Caco-2 (cell line): Measurements from ENCODE around the gene ITPKC. TPM values are rescaled to one million over a fixed set of nuclear protein-coding genes. Genes with fewer than 3 reads are reported as not detected.
A peak's percentile ranks its signal among the peaks of the same experiment; 100 is the strongest.

Experiments
- BruUV-seq: library from RNA; stranded (reverse); fragments of 400-500 nt; replicated peaks from 2 replicates; lab custom pipeline; 2021; lab: Mats Ljungman, UMichigan
- CTCF ChIA-PET: fragments of 300-600 bp; sonication (Branson Sonifier 250); formaldehyde crosslinking; loops from one replicate; lab custom pipeline; 2022; ENCODE audit warnings: antibody characterized with exemption; lab: Charles Lee
- POLR2A ChIA-PET: fragments of 300-600 bp; sonication (Branson Sonifier 250); formaldehyde crosslinking; loops from one replicate; lab custom pipeline; 2022; ENCODE audit warnings: antibody characterized with exemption; lab: Charles Lee
- DNase-seq, 2 experiments: peaks; one replicate each; pipeline versions ENCODE4 v3.0.0 to v3.0.0-alpha.2; 2020 to 2022
- H3K27me3 ChIP-seq: replicated peaks from 2 replicates; pipeline ENCODE4 v1.6.0; 2011; ENCODE audit warnings: low read length; ENCODE audit not compliant: control insufficient read depth, insufficient read depth
- H3K36me3 ChIP-seq: 2 replicates; pipeline ENCODE4 v1.5.1; 2011; ENCODE audit warnings: low read length; ENCODE audit not compliant: control insufficient read depth, insufficient read depth
- H3K4me1 ChIP-seq: fragments of 250-450 bp; sonication (Bioruptor Pico); 2 replicates; pipeline ENCODE4 v1.5.1; 2020; ENCODE audit warnings: mild to moderate bottlenecking
- H3K4me3 ChIP-seq: 2 replicates; pipeline ENCODE4 v1.5.1; 2011; ENCODE audit warnings: low read depth, mild to moderate bottlenecking, control low read depth, low read length
- H3K9me3 ChIP-seq: fragments of 250-450 bp; sonication (Bioruptor Pico); 2 replicates; pipeline ENCODE4 v1.5.1; 2020; ENCODE audit warnings: mild to moderate bottlenecking, moderate library complexity
- H3K27ac Mint-ChIP-seq: one replicate; pipeline ENCODE4 v1.8.0; 2022; ENCODE audit warnings: mixed read lengths; ENCODE audit not compliant: unreplicated experiment
- H3K27me3 Mint-ChIP-seq: one replicate; pipeline ENCODE4 v1.8.0; 2022; ENCODE audit warnings: mixed read lengths; ENCODE audit not compliant: insufficient read depth, unreplicated experiment
- H3K36me3 Mint-ChIP-seq: one replicate; pipeline ENCODE4 v1.8.0; 2022; ENCODE audit warnings: mild to moderate bottlenecking, mixed read lengths; ENCODE audit not compliant: insufficient read depth, unreplicated experiment
- H3K4me1 Mint-ChIP-seq: one replicate; pipeline ENCODE4 v1.8.0; 2022; ENCODE audit warnings: low read depth, mixed read lengths; ENCODE audit not compliant: unreplicated experiment
- H3K4me3 Mint-ChIP-seq: one replicate; pipeline ENCODE4 v1.8.0; 2022; ENCODE audit warnings: mild to moderate bottlenecking, moderate library complexity, mixed read lengths; ENCODE audit not compliant: unreplicated experiment
- H3K9me3 Mint-ChIP-seq: one replicate; pipeline ENCODE4 v1.8.0; 2022; ENCODE audit warnings: mixed read lengths; ENCODE audit not compliant: unreplicated experiment
- intact Hi-C: fragments of 100-400 bp; cut with micrococcal nuclease; formaldehyde crosslinking; loops from one replicate; pipeline ENCODE4 v1.10.0; 2022; ENCODE audit not compliant: unreplicated experiment
- total RNA-seq: library from RNA; stranded (reverse); gene quantifications from 2 replicates; pipeline ENCODE4 v1.2.3, GENCODE V29; 2022
- TF ChIP-seq, protein P1 (sequence below), 2 experiments: fragments of 200-600 bp in 1 of 2; IDR thresholded peaks; 1 replicate in 1 of 2; 2 replicates in 1 of 2; pipeline versions ENCODE4 v1.5.1 to v1.8.0; 2011 to 2022; ENCODE audit warnings: antibody characterized with exemption in 1 of 2, control low read depth in 1 of 2, inconsistent platforms in 1 of 2, low read depth in 1 of 2, low read length in 1 of 2, mild to moderate bottlenecking in 1 of 2, moderate library complexity in 1 of 2; ENCODE audit not compliant: insufficient read depth in 1 of 2, severe bottlenecking in 1 of 2, unreplicated experiment in 1 of 2

ITPKC gene
- total RNA-seq, 1 experiment from 2014 or later, result 31.2 TPM

DNA sequence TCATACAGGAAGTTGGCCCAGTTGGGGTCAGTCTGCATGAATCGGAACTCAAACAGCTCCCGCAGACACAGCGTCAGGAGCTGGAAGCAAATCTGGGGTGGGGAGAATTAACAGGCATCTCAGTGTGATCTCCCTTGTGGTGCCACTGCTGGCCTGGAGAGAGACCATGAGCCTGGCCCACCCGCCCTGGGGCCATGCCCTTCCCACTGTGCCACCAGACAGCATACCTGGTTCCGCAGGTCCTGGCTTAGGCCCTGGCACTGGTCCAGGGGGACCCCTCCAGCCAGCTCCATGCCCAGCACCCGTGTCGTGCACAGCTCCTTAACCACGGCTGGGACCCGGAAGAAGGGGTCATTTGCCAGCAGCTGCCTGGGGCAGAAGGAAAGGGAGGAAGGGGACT lies 16.8 kb upstream of the ITPKC start:
- Histone ChIP-seq H3K27me3 (no peaks in the 10 kb centered on the region), H3K9me3 (no peaks in the 10 kb centered on the region), H3K4me3 (no peak overlapping the region), H3K36me3 (peaks cover 7% of the 10 kb centered on the region), H3K4me1 (no peaks in the 10 kb centered on the region)
- DNase-seq, result no peak
- H3K27me3 Mint-ChIP-seq, result no peaks in the 10 kb centered on the region
- intact Hi-C loops, result no loop called here
- BruUV-seq, result no TSS peak
- CTCF ChIA-PET, result no interaction called here
- no peak overlapping the region for H3K27ac Mint-ChIP-seq
- TF ChIP-seq, protein P1, sequence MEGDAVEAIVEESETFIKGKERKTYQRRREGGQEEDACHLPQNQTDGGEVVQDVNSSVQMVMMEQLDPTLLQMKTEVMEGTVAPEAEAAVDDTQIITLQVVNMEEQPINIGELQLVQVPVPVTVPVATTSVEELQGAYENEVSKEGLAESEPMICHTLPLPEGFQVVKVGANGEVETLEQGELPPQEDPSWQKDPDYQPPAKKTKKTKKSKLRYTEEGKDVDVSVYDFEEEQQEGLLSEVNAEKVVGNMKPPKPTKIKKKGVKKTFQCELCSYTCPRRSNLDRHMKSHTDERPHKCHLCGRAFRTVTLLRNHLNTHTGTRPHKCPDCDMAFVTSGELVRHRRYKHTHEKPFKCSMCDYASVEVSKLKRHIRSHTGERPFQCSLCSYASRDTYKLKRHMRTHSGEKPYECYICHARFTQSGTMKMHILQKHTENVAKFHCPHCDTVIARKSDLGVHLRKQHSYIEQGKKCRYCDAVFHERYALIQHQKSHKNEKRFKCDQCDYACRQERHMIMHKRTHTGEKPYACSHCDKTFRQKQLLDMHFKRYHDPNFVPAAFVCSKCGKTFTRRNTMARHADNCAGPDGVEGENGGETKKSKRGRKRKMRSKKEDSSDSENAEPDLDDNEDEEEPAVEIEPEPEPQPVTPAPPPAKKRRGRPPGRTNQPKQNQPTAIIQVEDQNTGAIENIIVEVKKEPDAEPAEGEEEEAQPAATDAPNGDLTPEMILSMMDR (IDR thresholded peaks at IDR 0.05; ENCODE audit: insufficient read depth in 1 of 2, low read depth in 1 of 2, low read length in 1 of 2, severe bottlenecking in 1 of 2, unreplicated experiment in 1 of 2), result no peak
- peaks cover 30% of the 10 kb centered on the region for H3K36me3 Mint-ChIP-seq
- no peaks in the 10 kb centered on the region for H3K4me1 Mint-ChIP-seq
- H3K4me3 Mint-ChIP-seq, result no peak overlapping the region
- POLR2A ChIA-PET, result no interaction called here
- no peaks in the 10 kb centered on the region for H3K9me3 Mint-ChIP-seq

DNA sequence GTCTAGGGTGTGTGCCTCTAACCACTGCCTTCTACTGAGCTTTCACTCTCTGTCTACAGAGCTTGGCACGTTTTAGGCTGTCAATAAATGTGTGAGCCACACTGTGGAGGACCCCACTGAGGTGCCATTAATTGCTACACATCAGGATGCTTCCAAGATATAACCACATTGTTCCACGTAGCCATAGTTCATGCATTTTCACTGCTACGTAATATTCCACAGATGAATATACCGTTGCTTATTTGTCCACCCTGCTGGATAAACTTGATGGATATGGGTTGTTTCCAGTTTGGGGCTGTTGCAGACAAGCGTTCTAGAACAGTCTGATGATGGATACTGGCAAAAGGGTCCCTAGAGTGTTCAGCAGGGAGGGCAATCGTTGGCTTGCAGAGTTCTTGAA lies 15.2 kb upstream of the ITPKC start:
- no peak overlapping the region for H3K4me3 ChIP-seq
- Mint-ChIP-seq H3K27ac (no peak overlapping the region), H3K4me1 (no peaks in the 10 kb centered on the region), H3K4me3 (no peak overlapping the region), H3K36me3 (peaks cover 30% of the 10 kb centered on the region), H3K9me3 (no peaks in the 10 kb centered on the region), H3K27me3 (no peaks in the 10 kb centered on the region)
- H3K36me3 ChIP-seq, result peaks cover 7% of the 10 kb centered on the region
- POLR2A ChIA-PET, result interaction anchor here (1.1 to 1.2 kb wide), 2 partner anchors 11 to 16 kb away, joined by 3 to 5 read pairs; partner anchors contain the start of genes ITPKC and NUMBL
- no peaks in the 10 kb centered on the region for H3K9me3 ChIP-seq
- H3K27me3 ChIP-seq, result no peaks in the 10 kb centered on the region
- intact Hi-C loops, result no loop called here
- no peaks in the 10 kb centered on the region for H3K4me1 ChIP-seq
- TF ChIP-seq, protein P1 (IDR thresholded peaks at IDR 0.05; ENCODE audit: insufficient read depth in 1 of 2, low read depth in 1 of 2, low read length in 1 of 2, severe bottlenecking in 1 of 2, unreplicated experiment in 1 of 2), result no peak
- CTCF ChIA-PET, result interaction anchor here (0.6 to 1.1 kb wide), 3 partner anchors 11 to 375 kb away, joined by 5 to 7 read pairs (median 5); partner anchors contain the start of gene NUMBL
- no TSS peak for BruUV-seq
- no peak for DNase-seq

DNA sequence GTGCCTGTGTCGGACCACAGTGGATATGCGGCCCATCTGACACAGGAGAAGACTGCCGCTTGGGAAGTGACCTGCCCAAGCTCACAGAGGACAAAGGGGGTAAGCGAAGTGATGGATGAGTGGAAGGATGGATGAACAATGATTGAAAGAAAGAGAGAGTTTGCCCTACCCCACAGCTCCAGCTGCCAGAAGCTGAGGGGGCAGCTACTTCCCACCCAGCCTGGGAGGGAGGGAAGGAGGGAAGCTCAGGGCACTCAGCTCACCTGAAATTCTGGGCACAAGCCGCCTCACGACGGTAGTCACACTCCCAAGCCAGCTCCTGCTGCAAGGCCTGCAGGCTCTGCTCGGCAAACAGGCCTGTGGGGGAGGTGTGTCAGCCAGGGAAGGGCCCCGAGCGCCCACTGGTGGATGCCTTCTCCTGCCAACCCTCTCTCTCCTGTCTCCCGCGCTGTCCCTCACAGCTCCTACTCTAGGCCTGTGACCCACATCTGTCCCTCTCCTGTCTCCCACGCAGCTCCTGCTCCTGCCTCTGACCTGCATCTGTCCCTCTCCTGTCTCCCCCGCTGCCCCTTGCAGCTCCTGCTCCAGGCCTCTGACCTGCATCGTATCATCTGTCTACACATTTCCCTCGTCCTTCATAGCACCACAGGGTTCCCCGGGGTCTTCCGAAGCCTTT lies 14.4 kb upstream of the ITPKC start:
- H3K4me3 ChIP-seq, result no peak overlapping the region
- H3K4me3 Mint-ChIP-seq, result no peak overlapping the region
- no peak overlapping the region for H3K27ac Mint-ChIP-seq
- intact Hi-C loops, result no loop called here
- H3K9me3 Mint-ChIP-seq, result no peaks in the 10 kb centered on the region
- no peaks in the 10 kb centered on the region for H3K4me1 Mint-ChIP-seq
- H3K36me3 ChIP-seq, result peaks cover 7% of the 10 kb centered on the region
- TF ChIP-seq, protein P1 (IDR thresholded peaks at IDR 0.05; ENCODE audit: insufficient read depth in 1 of 2, low read depth in 1 of 2, low read length in 1 of 2, severe bottlenecking in 1 of 2, unreplicated experiment in 1 of 2), result peak; percentile 26 to 54
- peaks cover 30% of the 10 kb centered on the region for H3K36me3 Mint-ChIP-seq
- H3K27me3 Mint-ChIP-seq, result no peaks in the 10 kb centered on the region
- ChIA-PET CTCF (interaction anchor here (0.6 to 1.1 kb wide), 3 partner anchors 12 to 375 kb away, joined by 5 to 7 read pairs (median 5); partner anchors contain the start of gene NUMBL), POLR2A (interaction anchor here (1.1 to 1.2 kb wide), 2 partner anchors 12 to 15 kb away, joined by 3 to 5 read pairs; partner anchors contain the start of genes ITPKC and NUMBL)
- H3K9me3 ChIP-seq, result no peaks in the 10 kb centered on the region
- BruUV-seq, result no TSS peak
- no peaks in the 10 kb centered on the region for H3K4me1 ChIP-seq
- peak in 1 of 2 experiments; percentile 45 for DNase-seq
- H3K27me3 ChIP-seq, result no peaks in the 10 kb centered on the region
